Epidermal melanocyte (primary cell): ENCODE measurements around the gene DUSP1.
"Not testable (repeated sequence)": the region's sequence is repeated elsewhere in the genome, so short reads cannot be mapped to it uniquely, and the experiment has no call there.

Experiments
- DNase-seq: peaks from one replicate; pipeline ENCODE4 v3.0.0; 2011; ENCODE audit warnings: low spot score; ENCODE audit not compliant: insufficient read length

The DUSP1 gene, protein sequence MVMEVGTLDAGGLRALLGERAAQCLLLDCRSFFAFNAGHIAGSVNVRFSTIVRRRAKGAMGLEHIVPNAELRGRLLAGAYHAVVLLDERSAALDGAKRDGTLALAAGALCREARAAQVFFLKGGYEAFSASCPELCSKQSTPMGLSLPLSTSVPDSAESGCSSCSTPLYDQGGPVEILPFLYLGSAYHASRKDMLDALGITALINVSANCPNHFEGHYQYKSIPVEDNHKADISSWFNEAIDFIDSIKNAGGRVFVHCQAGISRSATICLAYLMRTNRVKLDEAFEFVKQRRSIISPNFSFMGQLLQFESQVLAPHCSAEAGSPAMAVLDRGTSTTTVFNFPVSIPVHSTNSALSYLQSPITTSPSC

DNA sequence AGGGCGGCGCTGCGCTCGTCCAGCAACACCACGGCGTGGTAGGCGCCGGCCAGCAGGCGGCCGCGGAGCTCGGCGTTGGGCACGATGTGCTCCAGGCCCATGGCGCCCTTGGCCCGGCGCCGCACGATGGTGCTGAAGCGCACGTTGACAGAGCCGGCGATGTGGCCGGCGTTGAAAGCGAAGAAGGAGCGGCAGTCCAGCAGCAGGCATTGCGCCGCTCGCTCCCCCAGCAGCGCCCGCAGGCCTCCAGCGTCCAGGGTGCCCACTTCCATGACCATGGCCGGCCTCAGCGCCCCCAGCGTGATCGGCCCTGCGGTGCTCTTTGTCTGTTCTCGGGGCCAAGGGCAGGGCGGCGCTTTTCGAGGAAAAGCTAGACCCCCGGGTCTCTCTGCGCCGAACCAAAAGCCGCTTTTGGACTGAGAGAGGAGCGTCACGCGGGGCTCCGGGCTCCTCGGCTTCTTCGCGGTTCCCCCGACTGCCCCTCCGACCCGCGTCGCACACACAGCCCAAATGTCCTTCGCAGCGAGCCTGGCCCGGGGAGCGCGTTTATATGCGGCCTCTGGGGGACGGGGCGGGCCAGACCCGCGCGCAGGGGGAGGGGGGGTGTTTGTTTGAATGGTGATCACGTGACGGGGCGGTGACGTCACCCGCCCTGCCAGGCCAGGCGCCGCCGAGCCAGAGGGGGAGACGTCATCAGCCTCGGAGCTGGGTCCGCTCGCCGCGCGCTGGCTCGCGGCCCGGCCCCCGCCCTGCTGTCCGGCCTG is at the start of gene DUSP1:
TSS of gene DUSP1 (minus strand) at position 521 of the 764 bp plus-strand sequence. CDS start at position 278, 243 bp downstream.
- DNase-seq: peak; percentile 93

DNA sequence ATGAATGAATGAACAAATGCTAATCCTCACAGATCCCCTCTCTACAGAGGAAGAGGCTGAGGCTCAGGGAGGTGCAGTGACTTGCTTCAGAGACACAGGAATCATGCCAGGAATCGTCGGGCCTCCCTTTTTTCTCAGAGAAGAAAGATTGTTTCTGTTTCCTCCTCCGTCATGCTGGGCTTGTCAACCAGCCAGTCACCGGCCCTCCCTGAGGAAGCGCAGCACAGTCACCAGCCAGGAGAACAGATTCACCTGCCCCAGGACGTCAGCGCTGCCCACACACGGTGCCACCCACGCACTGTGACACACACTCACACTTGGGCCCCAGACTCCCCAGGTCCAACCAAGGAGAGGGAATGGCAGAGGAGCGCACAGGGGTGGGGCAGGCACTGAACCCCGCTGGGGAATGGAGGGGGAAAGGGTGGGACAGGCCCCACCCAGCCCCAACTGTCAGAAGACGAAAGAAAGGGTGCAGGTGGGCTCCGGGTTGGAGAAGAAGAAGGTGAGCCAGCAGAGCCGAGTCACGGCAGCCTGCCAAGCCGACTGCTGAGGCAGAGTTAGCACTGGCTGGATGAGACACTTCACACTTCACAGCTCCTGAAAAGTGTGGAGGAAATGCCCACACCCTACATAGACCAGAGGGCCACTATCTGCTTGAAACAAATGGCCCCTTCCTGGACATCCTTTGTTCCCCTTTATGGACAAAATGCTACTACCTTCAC is 49.2 kb upstream of the DUSP1 start:
- DNase-seq: no peak

DNA sequence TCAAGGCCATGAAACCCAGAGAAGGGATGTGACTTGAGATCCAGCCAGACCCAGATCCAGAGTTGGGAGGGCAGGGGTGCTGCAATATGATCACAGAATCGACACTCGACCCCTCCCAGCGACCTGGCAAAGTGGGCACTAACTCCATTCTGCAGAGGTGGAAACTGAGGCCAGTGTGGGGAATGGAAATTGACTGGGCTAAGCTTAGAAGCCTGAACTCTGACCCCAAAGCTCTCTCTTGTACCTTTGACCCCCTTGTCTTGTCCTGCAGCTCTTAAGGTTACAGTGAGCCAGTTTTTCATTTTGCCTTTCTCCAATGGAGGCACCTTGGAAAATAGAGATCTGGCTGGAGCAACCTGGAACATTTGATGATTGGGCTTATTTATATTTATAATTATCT is 48.6 kb upstream of the DUSP1 start:
- no peak for DNase-seq

DNA sequence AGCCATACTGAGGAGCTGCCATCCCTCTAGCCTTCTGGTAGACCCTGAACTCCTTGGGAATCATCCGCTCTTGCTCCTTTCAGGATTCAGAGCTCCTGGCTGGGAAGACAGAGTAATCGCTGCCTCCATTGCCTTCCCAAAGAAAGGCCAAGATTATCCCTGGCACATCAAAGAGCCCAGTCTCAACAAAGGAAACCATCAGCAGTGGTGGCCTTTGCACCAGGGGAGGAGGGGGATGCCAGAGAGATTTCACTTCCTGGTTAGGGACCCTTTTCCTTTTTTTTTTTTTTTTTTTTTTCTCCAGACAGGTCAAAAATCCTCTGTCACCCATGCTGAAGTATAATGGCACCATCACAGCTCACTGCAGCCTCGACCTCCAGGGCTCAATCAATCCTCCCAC is 47.1 kb upstream of the DUSP1 start:
- DNase-seq: no peak

DNA sequence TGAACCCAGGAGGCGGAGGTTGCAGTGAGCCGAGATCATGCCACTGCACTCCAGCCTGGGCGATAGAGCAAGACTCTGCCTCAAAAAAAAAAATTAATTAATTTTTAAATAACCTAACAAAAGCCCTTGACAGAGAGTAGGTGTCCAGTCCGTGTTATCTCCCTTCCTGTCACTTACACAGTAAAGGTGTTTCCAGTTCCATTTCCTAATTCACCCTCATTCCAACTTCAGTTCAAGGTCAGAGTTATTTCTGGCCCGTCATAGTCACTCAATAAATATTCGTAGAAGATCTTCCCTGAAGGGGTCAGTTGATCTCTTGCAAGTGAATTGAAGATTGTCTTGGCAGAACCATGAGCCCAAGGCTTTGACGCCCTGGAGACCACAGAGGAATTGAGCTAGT is 46.7 kb upstream of the DUSP1 start:
- DNase-seq: no peak

DNA sequence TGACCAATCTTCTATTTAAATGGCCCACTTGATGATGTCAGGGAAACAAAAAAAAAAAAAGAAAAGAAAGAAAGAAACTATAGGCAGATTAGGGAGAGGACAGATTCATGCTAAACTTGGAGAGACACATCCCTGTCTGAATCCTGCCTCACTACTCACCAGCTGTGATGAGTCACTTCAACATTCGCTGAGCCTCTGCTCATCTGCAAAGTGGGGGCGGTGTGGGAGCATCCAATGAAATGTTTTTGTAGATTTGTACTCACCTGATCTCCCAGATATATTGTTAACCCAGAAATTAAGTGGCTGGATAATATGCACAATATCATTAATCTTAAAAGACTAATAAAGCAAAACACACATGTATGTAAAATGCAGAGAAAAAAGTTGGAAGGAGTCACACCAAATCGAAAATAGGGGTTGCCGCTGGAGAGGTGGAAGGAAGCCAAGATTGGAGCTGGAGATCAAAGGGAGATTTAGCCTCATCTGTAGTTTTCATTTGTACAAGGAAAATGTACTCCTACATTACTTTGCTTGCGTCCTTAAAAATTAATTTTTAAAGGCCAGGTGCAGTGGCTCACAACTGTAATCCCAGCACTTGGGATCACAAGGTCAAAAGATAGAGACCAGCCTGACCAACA is 46.0 kb upstream of the DUSP1 start:
- peak; percentile 42 for DNase-seq

DNA sequence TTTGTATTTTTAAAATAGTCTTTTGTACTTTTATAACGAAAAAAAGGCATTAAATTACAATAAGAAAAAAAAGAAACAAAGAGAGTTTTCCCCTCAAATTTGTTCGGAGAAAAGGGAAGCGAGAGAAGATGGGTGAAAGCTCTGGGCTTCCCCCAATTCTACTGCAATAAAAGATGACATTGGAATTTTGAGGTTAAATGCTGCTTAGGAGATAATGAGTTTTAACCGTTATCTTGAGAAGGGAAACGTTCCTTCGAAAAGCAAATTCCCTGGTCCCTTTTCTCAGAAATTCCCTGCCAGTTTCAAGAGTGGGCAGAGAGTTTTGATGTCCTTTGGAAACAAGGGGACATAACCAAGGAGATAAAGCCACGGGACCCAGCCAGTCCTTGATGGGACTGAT is 44.6 kb upstream of the DUSP1 start:
- no peak for DNase-seq

DNA sequence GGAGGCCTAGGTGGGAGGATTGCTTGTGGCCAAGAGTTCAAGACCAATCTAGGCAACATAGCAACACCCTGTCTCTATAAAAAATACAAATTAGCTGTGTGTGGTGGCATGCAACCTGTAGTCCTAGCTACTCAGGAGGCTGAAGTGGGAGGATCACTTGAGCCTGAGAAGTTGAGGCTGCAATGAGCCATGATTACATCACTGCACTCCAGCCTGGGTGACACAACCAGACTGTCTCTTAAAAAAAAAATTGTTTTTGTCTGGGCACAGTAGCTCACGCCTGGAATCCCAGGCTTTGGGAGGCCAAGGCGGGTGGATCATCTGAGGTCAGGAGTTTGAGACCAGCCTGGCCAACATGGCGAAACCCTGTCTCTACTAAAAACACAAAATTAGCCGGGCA is 40.0 kb upstream of the DUSP1 start:
- not testable (repeated sequence) for DNase-seq

DNA sequence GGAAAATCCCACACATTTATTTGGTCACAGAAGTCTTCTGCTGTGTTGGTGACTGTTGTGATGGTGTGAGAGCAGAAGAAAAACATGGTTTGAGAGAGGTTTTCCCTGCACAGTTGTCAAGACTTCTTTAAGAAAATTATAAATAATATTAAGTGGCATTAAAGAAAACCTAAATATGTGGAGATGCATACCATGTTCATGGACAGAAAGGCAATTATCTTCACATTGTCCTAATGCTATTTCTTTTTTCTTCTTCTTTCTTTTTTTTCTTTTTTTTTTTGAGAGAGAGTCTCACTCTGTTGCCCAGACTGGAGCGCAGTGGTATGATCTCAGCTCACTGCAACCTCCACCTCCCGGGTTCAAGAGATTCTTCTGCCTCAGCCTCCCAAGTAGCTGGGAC is 38.8 kb upstream of the DUSP1 start:
- no peak for DNase-seq

DNA sequence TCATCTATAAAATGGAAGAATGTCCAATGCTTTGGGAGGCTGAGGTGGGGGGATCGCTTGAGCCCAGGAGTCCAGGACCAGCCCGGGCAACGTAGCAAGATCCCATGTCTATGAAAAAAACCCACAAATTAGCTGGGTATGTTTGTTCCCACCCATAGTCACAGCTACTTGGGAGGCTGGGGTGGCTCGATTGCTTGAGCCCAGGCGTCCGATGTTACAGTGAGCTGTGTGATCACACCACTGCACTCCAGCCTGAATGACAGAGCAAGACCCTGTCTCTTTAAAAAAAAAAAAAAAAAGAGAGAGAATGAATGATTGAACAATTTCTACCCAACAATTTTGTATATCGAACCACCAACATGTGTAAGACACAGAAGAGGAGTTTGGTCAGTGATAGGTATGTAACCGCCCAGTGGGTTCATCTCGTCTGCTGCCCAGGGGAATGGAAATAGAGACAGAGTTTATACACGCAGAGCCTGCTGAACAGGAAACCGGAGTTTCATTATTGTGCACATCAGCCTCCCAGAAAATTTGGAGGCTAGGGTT is 36.8 kb upstream of the DUSP1 start:
- no peak for DNase-seq

DNA sequence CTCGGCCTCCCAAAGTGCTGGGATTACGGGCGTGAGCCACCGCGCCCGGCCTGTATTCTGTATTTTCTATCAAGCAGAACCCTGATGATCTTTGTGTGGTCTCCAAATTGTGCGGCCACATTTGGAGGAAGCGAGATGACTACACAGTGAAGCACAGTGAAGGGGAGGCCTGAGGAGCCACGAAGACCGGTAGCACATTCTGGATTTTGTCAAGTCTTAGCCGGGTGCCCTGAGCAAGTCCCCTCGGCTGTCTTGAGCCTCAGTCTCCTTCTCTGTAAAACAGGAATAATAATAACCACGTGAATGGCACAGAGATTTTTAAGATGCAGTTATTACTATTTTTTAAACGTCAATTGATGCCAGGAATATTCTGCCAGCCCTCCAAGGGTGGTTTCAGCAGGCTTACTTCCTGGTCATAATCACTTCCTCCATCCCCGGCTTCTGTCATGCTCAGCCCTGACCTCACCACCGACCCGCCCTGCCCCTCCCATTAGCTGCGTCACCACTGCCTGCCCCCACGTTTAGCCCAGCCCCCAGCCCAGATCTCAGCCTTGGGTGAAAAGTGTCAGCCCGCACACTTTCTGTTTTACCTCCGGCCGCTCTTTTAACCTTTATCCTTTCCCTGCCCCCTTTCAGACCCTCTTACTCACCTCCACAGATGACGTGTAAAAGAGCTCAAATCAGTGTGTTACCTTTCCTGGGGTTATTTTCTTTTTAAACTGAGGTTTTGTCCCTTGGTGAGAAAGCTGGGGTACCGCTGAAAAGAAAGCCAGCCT is 36.1 kb upstream of the DUSP1 start:
- peak; percentile 32 for DNase-seq

DNA sequence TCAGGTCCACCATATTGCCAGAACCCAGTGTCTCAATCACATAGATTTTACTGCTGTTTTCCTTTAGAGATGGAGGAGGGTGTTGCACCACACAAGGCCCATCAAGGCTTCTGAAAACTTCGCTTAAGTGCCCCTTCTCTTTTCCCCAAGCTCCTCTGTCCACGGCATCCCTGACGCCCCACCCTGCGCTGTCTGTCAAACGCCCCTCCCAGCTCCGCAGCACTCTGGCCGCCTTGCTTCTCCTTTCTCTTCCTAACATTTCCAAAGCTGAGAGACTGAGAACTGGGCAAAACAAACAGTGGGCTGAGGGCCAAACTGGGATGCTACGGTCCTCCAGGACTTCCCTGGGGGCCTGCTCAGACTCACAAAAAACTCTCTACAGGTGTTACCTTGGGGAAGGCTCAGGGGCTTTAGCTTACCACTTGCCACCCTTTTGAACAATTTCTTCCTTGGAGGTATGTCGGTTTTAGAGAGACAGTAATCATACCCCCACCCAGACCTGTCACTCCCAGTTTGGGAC is 34.8 kb upstream of the DUSP1 start:
- no peak for DNase-seq

DNA sequence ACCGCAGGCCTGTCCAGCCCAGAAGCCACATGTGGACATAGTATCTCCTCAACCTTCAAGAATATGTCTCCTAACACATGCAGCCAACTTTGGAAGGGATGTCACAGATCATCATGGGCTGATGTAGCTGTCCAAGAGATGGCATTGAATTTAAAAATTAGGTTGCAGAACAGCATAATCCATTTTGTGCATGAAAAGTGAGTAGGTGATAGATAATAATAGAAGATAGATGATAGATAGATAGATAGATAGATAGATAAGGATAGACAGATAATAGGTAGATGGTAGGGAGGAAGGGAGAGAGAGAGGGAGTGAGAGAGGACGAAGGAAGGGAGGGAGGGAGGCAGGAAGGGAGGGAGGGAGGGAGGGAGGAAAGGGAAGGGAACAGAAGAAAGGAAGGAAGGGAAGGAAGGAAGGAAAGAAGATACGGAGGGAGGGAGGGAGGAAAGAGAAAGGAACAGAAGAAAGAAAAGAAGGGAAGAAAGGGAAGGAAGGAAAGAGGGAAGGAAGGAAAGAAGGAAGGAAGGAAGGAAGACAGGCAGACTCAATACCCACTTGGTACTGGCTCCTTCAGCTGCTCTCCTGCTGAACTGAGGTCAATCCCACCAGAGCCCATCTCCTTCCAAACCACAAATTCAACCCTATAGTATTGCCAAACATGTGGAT is 34.2 kb upstream of the DUSP1 start:
- DNase-seq: no peak

DNA sequence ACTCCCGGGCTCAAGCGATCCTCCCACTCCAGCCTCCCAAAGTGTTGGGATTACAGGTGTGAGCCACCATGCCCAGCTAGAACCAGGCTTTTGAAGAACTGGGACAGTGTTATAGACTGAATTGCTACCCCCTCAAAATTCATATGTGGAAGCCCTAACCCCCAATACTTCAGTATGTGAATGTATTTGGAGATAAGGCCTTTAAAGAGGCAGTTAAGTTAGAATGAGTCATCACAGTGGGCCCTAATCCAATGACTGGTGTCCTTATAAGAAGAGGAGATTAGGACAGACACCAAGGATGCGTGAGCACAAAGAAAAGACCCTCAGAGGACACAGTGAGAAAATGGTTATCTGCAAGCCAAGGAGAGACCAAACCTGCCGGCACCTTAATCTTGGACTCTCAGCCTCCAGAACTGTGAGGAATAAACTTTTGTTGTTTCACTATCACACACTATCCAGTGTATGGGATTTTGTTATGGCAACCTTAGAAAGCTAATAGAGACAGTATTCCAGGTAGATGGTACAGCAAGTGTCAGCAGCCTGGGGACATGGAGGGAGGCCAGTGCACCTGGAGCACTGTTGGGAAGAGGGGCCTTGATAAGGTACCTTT is 31.7 kb upstream of the DUSP1 start:
- no peak for DNase-seq

DNA sequence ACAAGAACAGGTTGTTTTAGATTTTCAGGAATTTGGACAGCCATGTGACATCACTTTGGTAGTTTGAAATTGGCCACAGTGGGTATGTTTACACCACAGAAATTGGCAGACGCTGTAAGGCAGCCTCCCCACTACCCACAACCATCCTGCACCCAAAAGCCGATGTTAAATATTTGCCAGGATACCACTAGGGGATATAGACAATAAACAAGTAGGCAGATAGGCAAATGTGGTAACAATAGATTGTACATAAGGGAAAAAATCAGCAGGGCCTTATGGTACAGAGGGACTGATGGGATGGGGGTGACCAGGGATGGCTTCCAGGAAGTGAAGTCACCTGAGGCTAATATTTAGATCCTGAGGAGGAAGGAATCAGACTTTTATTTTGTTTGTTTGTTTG is 31.1 kb upstream of the DUSP1 start:
- no peak for DNase-seq

DNA sequence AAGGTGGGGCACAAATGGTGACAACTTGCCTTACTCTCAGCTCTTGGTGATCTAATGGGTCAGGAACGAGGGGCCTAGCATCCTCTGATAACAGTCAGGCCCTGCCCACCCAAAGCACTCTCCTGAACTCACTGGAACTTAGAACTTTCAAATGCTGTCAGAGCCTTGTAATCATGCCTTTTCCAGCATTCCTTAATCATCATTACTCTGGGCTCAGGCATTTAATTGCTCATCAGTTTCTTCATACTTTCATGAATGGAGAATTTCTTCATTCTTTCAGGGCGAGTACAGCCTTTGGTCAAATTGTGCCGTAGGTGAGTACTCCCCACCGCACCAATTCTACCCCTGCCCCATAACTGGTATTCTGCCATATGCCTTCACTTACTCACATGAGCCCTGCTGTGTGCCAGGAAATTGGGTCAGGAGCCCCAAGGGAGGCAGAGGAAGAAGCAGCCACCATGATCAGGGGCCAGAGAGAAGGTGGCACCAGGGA is 30.2 kb upstream of the DUSP1 start:
- DNase-seq: peak; percentile 63

DNA sequence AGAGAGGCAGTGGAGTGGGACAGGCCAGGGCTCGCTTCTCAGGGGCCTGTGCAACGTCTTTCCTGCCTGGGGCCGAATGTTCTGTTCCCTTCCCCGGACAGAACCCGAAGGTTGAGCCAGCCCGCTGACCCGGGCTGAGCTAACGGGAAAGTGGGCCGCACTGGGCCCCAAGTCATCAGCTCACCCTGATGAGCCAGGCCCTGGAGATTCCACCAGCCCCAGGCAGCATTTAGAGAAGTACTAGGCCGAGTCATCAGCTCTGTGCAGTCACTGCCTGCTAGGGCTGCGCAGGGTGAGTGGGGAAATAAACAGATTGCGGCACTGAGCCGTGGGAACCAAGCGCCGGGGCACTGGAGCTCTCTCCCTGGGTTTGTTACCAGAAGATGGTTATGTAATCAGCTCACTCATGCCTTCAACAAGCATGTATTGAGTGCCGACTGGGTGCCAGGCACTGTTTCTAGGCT is 29.1 kb upstream of the DUSP1 start:
- no peak for DNase-seq

DNA sequence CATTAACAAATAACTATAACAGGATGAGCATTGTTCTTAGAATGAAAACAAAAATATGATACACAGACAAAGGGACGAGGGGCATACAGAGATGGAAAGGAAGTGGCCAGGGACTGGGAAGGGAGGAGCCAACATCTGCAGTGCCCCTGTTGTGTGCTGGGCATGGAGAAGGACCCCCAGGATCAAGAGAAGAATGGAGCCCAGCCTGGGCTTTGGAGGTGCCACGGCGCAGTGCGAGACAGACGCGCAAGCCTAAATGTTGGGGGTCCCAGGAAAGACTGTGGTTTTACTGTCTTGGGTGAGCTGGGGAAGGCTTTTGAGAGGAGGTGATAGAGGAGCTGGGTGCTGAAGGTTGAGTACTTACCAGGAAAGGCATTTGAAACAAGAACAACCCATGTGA is 28.4 kb upstream of the DUSP1 start:
- no peak for DNase-seq
